22Rv1 (cell line): ENCODE measurements around the gene BCAT1.
"Not testable (repeated sequence)": the region's sequence is repeated elsewhere in the genome, so short reads cannot be mapped to it uniquely, and the experiment has no call there.

ENCODE experiments used
- H3K27ac ChIP-seq: fragments of 450-650 bp; 2 replicates; pipeline ENCODE4 v1.5.1; 2017
- ZFX ChIP-seq: fragments of 450-650 bp; IDR thresholded peaks from 2 replicates; pipeline ENCODE4 v1.6.1; 2017; ENCODE audit warnings: antibody characterized with exemption, borderline replicate concordance
- TF ChIP-seq, protein P1 (sequence below): fragments of 450-650 bp; IDR thresholded peaks from 2 replicates; pipeline ENCODE4 v1.5.1; 2017; ENCODE audit warnings: mild to moderate bottlenecking

The BCAT1 gene

DNA sequence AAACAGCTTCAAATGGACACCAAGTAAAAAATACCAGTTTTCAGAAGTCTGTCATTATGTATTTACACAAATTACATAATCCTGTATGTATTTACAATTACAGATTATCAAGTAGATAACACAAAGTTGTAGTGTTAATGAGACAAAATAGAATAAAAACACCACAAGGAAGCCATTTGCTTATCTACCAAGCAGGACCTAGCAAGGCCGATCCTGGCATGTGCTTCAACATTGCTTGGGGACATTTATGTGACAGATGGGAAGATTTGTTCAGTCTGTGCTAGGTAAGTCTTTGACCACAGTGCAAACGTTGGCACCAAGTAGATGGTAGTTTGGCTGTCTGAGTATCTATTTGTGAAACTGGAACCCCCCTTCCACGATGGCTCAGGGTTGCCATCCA lies 35.8 kb downstream of the BCAT1 start:
- TF ChIP-seq ZFX, result no peak
- TF ChIP-seq, protein P1, sequence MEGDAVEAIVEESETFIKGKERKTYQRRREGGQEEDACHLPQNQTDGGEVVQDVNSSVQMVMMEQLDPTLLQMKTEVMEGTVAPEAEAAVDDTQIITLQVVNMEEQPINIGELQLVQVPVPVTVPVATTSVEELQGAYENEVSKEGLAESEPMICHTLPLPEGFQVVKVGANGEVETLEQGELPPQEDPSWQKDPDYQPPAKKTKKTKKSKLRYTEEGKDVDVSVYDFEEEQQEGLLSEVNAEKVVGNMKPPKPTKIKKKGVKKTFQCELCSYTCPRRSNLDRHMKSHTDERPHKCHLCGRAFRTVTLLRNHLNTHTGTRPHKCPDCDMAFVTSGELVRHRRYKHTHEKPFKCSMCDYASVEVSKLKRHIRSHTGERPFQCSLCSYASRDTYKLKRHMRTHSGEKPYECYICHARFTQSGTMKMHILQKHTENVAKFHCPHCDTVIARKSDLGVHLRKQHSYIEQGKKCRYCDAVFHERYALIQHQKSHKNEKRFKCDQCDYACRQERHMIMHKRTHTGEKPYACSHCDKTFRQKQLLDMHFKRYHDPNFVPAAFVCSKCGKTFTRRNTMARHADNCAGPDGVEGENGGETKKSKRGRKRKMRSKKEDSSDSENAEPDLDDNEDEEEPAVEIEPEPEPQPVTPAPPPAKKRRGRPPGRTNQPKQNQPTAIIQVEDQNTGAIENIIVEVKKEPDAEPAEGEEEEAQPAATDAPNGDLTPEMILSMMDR, result no peak
- no peak overlapping the region for H3K27ac ChIP-seq

DNA sequence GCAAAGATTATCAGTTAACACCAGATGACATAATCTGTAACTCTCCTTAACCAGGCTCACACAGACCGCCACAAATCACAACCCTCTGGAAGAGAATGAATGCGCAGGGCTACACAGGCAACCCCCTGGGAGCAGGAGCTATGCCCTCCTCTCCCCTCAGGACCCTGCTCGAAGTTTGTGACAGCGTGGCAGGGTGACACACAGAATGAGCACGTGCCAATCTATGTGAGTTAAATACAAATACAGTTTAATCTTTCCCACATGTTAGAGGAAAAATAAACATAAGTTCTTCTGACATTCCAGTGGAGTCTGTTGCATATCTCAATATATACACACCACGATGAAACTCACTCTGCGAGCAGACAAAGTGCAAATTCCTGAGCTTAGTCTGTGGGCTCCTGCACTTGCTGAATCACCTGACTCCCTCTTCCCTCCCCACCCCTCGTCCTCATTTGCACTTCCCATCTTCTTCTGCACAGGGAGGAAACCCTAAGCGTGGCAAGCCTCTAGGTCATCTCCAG lies 37.6 kb downstream of the BCAT1 start:
- H3K27ac ChIP-seq, result no peak overlapping the region

DNA sequence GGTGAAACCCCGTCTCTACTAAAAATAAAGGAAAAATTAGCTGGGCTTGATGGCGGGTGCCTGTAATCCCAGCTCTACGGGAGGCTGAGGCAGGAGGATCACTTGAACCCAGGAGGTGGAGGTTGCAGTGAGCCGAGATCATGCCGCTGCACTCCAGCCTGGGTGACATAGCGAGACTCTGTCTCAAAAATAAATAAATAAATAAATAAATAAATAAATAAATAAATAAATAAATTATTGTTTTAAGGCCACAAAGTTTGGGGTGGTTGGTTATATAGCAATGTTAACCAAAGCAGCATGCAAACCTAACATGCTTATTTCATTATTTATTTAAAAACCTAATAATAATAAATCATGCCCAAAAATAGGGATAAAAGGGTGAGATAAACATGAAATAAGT lies 38.7 kb downstream of the BCAT1 start:
- H3K27ac ChIP-seq, result not testable (repeated sequence)

More for the DNA sequence above, 37.6 kb downstream of the BCAT1 start:
- TF ChIP-seq ZFX, result no peak
- TF ChIP-seq, protein P1, result no peak

DNA sequence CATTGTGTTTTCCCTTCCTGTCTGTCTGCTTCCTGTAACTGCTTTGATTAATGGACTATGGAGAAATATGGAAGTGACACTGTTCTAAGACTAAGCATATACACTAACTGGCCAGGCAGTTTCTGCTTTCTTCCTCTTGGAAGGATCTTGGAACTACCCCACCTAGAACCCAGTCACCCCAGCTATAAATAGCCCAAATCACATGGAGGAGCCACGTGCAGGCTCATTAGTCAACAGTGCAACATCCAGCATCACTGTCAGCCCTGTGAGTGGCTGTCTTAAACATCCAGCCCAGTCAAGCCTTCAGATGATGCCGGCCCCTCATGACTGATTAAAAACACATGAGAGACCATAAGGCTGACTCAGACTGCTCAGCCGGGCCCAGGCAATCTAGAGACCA lies 39.2 kb downstream of the BCAT1 start:
- no peak for TF ChIP-seq ZFX
- TF ChIP-seq, protein P1, result no peak
- H3K27ac ChIP-seq, result no peak overlapping the region

DNA sequence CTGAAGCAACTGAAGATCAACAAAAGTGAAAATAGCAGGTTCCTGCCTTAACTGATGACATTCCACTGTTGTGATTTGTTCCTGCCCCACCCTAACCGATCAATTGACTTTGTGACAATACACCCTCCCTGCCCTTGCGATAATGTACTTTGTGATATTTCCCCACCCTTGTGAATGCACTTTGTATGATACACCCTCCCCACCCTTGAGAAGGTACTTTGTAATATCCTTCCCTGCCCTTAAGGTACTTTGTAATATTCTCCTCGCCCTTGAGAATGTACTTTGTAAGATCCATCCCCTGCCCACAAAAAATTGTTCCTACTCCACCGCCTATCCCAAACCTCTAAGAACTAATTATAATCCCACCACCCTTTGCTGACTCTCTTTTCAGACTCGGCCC lies 41.4 kb downstream of the BCAT1 start:
- H3K27ac ChIP-seq, result no peak overlapping the region
- TF ChIP-seq, protein P1, result no peak
- no peak for TF ChIP-seq ZFX

DNA sequence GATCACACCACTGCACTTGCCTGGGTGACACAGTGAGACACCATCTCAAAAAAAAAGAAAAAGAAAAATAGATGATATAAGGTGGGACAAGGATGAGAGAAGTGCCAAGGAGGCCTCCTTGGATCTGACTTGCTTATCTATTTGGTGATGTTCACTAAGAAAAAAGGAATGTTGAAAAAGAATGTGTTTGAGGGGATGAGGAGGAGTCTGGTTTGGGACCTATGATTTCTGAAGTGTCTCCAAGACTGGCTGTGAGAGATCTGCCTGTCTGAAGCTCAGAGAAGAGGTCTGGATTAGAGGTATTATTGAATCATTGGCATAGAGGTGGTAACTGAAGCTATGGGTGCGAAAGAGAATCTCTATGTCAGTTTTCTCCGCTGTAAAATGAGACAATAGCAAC lies 42.8 kb downstream of the BCAT1 start:
- TF ChIP-seq, protein P1, result no peak
- TF ChIP-seq ZFX, result no peak
- H3K27ac ChIP-seq, result no peak overlapping the region

DNA sequence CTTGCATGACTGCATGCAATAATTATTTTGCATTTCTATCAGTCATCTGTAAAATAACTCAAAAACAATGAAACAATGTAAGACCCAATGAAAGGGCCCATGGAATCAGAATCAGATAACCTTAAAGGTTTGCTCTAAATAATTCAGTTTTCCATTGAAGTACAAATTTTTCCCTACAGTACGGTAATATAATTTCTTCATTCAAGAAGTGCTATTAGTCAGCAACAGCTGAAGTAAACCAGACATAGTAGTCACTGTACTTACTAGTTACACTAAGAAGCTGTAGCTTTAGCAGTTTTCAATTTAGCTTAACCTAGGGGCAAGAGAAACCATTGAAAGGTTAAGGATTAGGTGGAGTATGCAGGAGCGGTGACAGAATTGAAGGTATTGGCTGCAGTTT lies 43.5 kb downstream of the BCAT1 start:
- no peak overlapping the region for H3K27ac ChIP-seq
- no peak for TF ChIP-seq ZFX
- TF ChIP-seq, protein P1, result no peak

DNA sequence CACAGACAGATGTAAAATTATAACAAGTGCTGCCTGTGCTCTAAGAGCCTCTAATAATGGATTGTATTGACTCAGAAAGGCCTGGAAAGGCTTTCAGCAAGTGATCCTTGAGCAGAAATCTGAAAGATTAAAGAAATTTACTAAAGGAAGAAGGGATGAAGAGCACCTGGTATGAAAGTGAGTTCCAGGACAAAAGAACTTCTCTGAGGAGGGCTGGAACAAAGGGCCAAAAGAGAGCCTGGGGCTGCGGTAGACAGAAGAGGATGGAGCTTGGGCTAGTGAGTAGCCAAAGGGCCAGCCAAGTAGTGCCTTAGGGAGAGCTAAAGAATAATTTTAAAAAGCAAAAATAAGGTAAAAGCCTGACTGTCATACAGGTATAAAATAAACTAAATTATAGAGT lies 44.0 kb downstream of the BCAT1 start:
- TF ChIP-seq, protein P1, result no peak
- no peak for TF ChIP-seq ZFX
- H3K27ac ChIP-seq, result no peak overlapping the region
